ENCODE measurements around the gene FTL.
A peak's percentile ranks its signal among the peaks of the same experiment; 100 is the strongest.

FTL gene

DNA sequence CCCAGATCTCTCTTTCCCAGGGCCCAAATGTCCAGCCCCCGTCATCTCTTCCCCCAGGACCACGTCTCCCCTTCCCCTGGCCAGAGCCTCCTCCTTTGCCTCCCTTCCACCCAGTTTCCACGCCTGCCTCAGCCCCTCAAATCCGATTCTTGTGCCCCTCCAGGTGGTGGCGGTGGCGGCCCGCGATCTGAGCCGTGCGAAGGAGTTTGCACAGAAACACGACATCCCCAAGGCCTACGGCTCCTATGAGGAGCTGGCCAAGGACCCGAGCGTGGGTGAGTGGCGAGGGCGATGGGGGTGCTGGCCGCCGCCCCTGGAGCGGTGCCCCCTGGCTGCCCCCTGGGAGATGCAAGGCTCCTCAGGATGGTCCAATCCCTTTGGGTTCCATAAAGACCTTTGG lies 30.3 kb upstream of the FTL start:
- no peak for TF ChIP-seq CTCF (IDR thresholded peaks at IDR 0.05; ENCODE audit: extremely low read depth, insufficient read depth, missing control alignments)
- DNase-seq (ENCODE audit: low spot score): peak; percentile 9
- in situ Hi-C loops (cut with MboI; ENCODE audit: low pct_unique_long_range_greater_than_20kb, low sequenced_read_pairs, unreplicated experiment): no loop called here

DNA sequence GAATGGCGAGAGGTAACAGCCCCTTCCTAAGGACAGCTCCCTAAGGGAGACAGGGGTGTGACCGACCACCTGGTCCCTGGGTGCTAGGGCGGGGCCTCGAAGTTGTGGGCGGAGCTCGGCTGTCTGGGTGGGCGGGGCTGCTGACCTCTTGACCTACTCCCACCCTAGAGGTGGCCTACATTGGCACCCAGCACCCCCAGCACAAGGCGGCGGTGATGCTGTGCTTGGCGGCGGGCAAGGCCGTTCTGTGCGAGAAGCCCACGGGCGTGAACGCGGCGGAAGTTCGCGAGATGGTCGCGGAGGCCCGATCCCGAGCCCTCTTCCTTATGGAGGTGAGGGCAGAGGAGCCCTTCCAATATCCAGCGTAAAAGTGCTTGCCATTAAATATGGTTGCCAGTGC lies 29.2 kb upstream of the FTL start:
- in situ Hi-C loops (cut with MboI; ENCODE audit: low pct_unique_long_range_greater_than_20kb, low sequenced_read_pairs, unreplicated experiment): no loop called here
- TF ChIP-seq CTCF (IDR thresholded peaks at IDR 0.05; ENCODE audit: extremely low read depth, insufficient read depth, missing control alignments): no peak
- peak; percentile 13 for DNase-seq (ENCODE audit: low spot score)

- in situ Hi-C loops (cut with MboI; ENCODE audit: low pct_unique_long_range_greater_than_20kb, low sequenced_read_pairs, unreplicated experiment): no loop called here
- no peak for DNase-seq (ENCODE audit: low spot score)
- no peak for TF ChIP-seq CTCF (IDR thresholded peaks at IDR 0.05; ENCODE audit: extremely low read depth, insufficient read depth, missing control alignments)
Observed at GRCh38 chr19:48938256-48938655, 26.9 kb upstream of the FTL start.

DNA sequence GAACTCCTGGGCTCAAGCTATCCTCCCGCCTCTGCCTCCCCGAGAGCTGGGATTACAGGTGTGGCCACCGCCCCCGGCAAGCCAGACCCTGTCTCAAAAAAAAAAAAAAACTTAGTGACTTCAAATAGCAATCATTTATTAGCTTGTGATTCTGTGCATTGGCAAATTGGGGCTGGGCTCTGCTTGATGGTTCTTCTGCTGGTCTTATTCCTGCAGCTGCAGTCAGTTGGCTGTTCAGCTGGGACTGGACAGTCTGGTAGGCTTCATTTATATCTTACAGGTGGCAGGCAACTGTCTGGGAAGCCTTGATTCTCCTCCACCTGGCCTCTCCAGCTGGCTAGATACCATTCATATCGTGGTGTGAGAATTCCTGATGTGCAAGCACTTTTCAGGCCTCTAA lies 24.2 kb upstream of the FTL start:
- DNase-seq (ENCODE audit: low spot score): peak; percentile 7
- in situ Hi-C loops (cut with MboI; ENCODE audit: low pct_unique_long_range_greater_than_20kb, low sequenced_read_pairs, unreplicated experiment): no loop called here
- no peak for TF ChIP-seq CTCF (IDR thresholded peaks at IDR 0.05; ENCODE audit: extremely low read depth, insufficient read depth, missing control alignments)

DNA sequence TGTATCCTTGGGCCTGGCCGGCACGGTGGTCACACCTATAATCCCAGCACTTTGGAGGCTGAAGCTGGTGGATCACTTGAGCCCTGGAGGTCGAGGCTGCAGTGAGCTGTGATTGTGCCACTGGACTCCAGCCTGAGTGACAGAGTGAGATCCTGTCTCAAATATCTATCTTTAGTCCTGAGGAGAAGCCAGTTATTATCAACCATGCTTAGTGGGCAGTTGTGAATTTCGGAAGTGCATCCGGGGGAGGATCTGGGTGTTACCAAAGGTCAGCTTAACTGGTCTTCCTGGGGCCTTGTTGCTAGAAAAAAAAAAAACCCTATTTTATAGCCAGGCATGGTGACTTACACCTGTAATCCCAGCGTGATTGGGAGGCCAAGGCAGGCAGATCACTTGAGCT lies 22.0 kb upstream of the FTL start:
- no peak for TF ChIP-seq CTCF (IDR thresholded peaks at IDR 0.05; ENCODE audit: extremely low read depth, insufficient read depth, missing control alignments)
- in situ Hi-C loops (cut with MboI; ENCODE audit: low pct_unique_long_range_greater_than_20kb, low sequenced_read_pairs, unreplicated experiment): no loop called here
- no peak for DNase-seq (ENCODE audit: low spot score)

GRCh38 chr19:48945415-48945814 lies 19.7 kb upstream of the FTL start:
- in situ Hi-C loops (cut with MboI; ENCODE audit: low pct_unique_long_range_greater_than_20kb, low sequenced_read_pairs, unreplicated experiment): no loop called here
- no peak for TF ChIP-seq CTCF (IDR thresholded peaks at IDR 0.05; ENCODE audit: extremely low read depth, insufficient read depth, missing control alignments)
- no peak for DNase-seq (ENCODE audit: low spot score)

DNA sequence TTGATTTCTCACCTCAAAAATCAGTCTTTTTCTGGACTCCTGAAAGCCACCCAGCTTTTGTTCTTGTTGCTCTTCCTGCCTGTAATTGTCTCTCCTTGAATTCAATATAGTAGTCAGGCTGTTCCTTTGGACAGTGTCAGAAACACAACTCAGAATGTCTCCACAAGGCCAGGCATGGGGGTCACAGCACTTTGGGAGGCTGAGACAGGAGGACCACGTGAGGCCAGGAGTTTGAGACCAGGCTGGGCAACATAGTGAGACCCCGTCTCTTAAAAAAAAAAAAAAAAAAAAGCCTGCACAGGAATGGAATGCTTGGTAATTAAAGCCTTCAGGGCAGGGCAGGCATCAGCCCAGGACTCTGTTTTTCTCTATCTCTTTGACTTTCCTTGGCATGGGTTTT lies 19.3 kb upstream of the FTL start:
- in situ Hi-C loops (cut with MboI; ENCODE audit: low pct_unique_long_range_greater_than_20kb, low sequenced_read_pairs, unreplicated experiment): no loop called here
- DNase-seq (ENCODE audit: low spot score): no peak
- no peak for TF ChIP-seq CTCF (IDR thresholded peaks at IDR 0.05; ENCODE audit: extremely low read depth, insufficient read depth, missing control alignments)

All from GM13977 (cell line).